Endothelial cell of umbilical vein (primary cell): ENCODE results near the gene AGFG1. TPM values are rescaled to one million over a fixed set of nuclear protein-coding genes. Genes with fewer than 3 reads are reported as not detected.

Experiments
- BruUV-seq: library from RNA; stranded (reverse); fragments of 400-500 nt; replicated peaks from 2 replicates; lab custom pipeline; 2021; lab: Mats Ljungman, UMichigan
- CTCF ChIA-PET: fragments of 300-600, 350-600 bp; sonication (Branson Sonifier 250); formaldehyde crosslinking; loops from one replicate; lab custom pipeline; 2021; ENCODE audit warnings: antibody characterized with exemption, inconsistent platforms; lab: Charles Lee
- POLR2A ChIA-PET: fragments of 300-600, 350-600 bp; sonication (Branson Sonifier 250); formaldehyde crosslinking; loops from one replicate; lab custom pipeline; 2021; ENCODE audit warnings: antibody characterized with exemption, inconsistent platforms; lab: Charles Lee
- DNase-seq: peaks from one replicate; pipeline ENCODE4 v3.0.0-alpha.2; 2011; ENCODE audit warnings: low read depth, low spot score
- FAIRE-seq: peaks from 2 replicates; lab custom pipeline; 2011; peaks lifted over from hg19 to GRCh38; lab: Jason Lieb, UNC
- H2AFZ ChIP-seq: 2 replicates; pipeline ENCODE4 v1.6.0; 2012; ENCODE audit warnings: low read depth, low read length, control low read depth, inconsistent platforms
- H3K27ac ChIP-seq: 2 replicates; pipeline ENCODE4 v1.5.1; 2011; ENCODE audit warnings: low read depth, mild to moderate bottlenecking, control low read depth, low read length, moderate library complexity; ENCODE audit not compliant: insufficient read depth
- H3K27me3 ChIP-seq, 2 experiments: 2 replicates each; pipeline versions ENCODE4 v1.6.0 to v1.6.1; 2011; ENCODE audit warnings: low read length in 2 of 2, mixed read lengths in 1 of 2; ENCODE audit not compliant: control insufficient read depth in 2 of 2, insufficient read depth in 2 of 2
- H3K36me3 ChIP-seq, 2 experiments: 2 replicates in 1 of 2; 3 replicates in 1 of 2; pipeline ENCODE4 v1.5.1; 2011; ENCODE audit warnings: low read length in 2 of 2, mild to moderate bottlenecking in 1 of 2, moderate library complexity in 1 of 2; ENCODE audit not compliant: control insufficient read depth in 2 of 2, insufficient read depth in 2 of 2; ENCODE audit errors: extremely low read depth in 1 of 2
- H3K4me1 ChIP-seq: 3 replicates; pipeline ENCODE4 v1.5.1; 2011; ENCODE audit warnings: mild to moderate bottlenecking, low read length; ENCODE audit not compliant: control insufficient read depth, insufficient read depth; ENCODE audit errors: extremely low read depth
- H3K4me2 ChIP-seq: 2 replicates; pipeline ENCODE4 v1.6.1; 2011; ENCODE audit warnings: low read length, control low read depth, mixed read lengths; ENCODE audit not compliant: insufficient read depth
- H3K4me3 ChIP-seq, 3 experiments: fragments of 200-600 bp in 1 of 3; sonication (generic), shearing (Covaris generic) in 1 of 3; replicated peaks in 1 of 3; 2 replicates each; pipeline ENCODE4 v1.5.1; 2011 to 2016; ENCODE audit warnings: control low read depth in 3 of 3, low read length in 3 of 3, mild to moderate bottlenecking in 2 of 3, inconsistent platforms in 1 of 3, low read depth in 1 of 3, moderate library complexity in 1 of 3; ENCODE audit not compliant: insufficient read depth in 1 of 3
- H3K79me2 ChIP-seq: 2 replicates; pipeline ENCODE4 v1.6.0; 2012; ENCODE audit warnings: low read length, inconsistent platforms; ENCODE audit not compliant: control insufficient read depth, insufficient read depth
- H3K9ac ChIP-seq: replicated peaks from 2 replicates; pipeline ENCODE3; 2011; ENCODE audit warnings: low read length, control low read depth; ENCODE audit not compliant: insufficient read depth; ENCODE audit errors: extremely low read depth
- H3K9me1 ChIP-seq: replicated peaks from 3 replicates; pipeline ENCODE4 v1.6.0; 2011; ENCODE audit warnings: mild to moderate bottlenecking, low read length; ENCODE audit not compliant: control insufficient read depth, insufficient read depth; ENCODE audit errors: extremely low read depth
- H3K9me3 ChIP-seq: replicated peaks from 2 replicates; pipeline ENCODE4 v1.5.1; 2012; ENCODE audit warnings: low read length, inconsistent platforms; ENCODE audit not compliant: control insufficient read depth, insufficient read depth
- H4K20me1 ChIP-seq: replicated peaks from 2 replicates; pipeline ENCODE3; 2011; ENCODE audit warnings: mild to moderate bottlenecking, low read length; ENCODE audit not compliant: control insufficient read depth, insufficient read depth; ENCODE audit errors: extremely low read depth
- CTCF ChIP-seq, 2 donors: IDR thresholded peaks; 1 replicate in 1 of 2; 2 replicates in 1 of 2; pipeline ENCODE4 v1.5.1; 2011; ENCODE audit warnings: low read length in 2 of 2, mild to moderate bottlenecking in 2 of 2, moderate library complexity in 2 of 2, control low read depth in 1 of 2, inconsistent platforms in 1 of 2, low read depth in 1 of 2; ENCODE audit not compliant: insufficient read depth in 1 of 2; ENCODE audit errors: extremely low read depth in 1 of 2
- EZH2 ChIP-seq: IDR thresholded peaks from 2 replicates; pipeline ENCODE4 v1.6.1; 2012; ENCODE audit warnings: borderline replicate concordance, low read depth, mild to moderate bottlenecking, moderate library complexity, low read length, inconsistent platforms; ENCODE audit not compliant: severe bottlenecking
- FOS ChIP-seq: IDR thresholded peaks from 2 replicates; pipeline ENCODE4 v1.6.1; 2011; ENCODE audit warnings: mild to moderate bottlenecking, low read length, moderate library complexity, borderline replicate concordance; ENCODE audit not compliant: insufficient read depth
- GATA2 ChIP-seq: IDR thresholded peaks from 2 replicates; pipeline ENCODE4 v1.7.0; 2011; ENCODE audit warnings: low read depth, mild to moderate bottlenecking, moderate library complexity, mixed read lengths, low read length; ENCODE audit not compliant: insufficient read length, insufficient read depth
- JUN ChIP-seq: IDR thresholded peaks from 2 replicates; pipeline ENCODE4 v1.6.1; 2011; ENCODE audit warnings: borderline replicate concordance, low read depth; ENCODE audit not compliant: insufficient read length, insufficient read depth
- MYC ChIP-seq: IDR thresholded peaks from one replicate; pipeline ENCODE4 v1.6.1; 2011; ENCODE audit warnings: mild to moderate bottlenecking, low read depth, low read length
- POLR2A ChIP-seq: IDR thresholded peaks from 2 replicates; pipeline ENCODE4 v1.6.1; 2012; ENCODE audit warnings: low read depth, mild to moderate bottlenecking, control low read depth, low read length
- POLR2AphosphoS5 ChIP-seq: IDR thresholded peaks from 2 replicates; pipeline ENCODE4 v1.6.1; 2012; ENCODE audit warnings: low read depth, mild to moderate bottlenecking, control low read depth, low read length, moderate library complexity; ENCODE audit not compliant: insufficient read depth
- dilution Hi-C: fragments of 300-500 bp; cut with MboI; formaldehyde crosslinking; loops from one replicate; pipeline ENCODE4 v1.15.0; 2019; ENCODE audit warnings: low sequenced_read_pairs; ENCODE audit not compliant: extremely low pct_ligation_motif_present
- intact Hi-C: fragments of 100-400 bp; cut with micrococcal nuclease; formaldehyde crosslinking; loops from one replicate; pipeline ENCODE4 v1.10.0; 2022
- polyA plus RNA-seq, 4 experiments: library from polyadenylated mRNA; depleted of rRNA in 3 of 4; stranded (reverse) in 3 of 4; unstranded in 1 of 4; fragments of >200 nt; gene quantifications; 2 replicates each; pipeline versions ENCODE4 v1.2.1 to v1.2.3, GENCODE V29; 2011 to 2012; ENCODE audit warnings: missing spikeins in 1 of 4
- total RNA-seq: library from RNA; stranded (reverse); gene quantifications from 2 replicates; pipeline ENCODE4 v1.2.3, GENCODE V29; 2021
- TF ChIP-seq, protein P1 (sequence below): IDR thresholded peaks from 2 replicates; pipeline ENCODE4 v1.6.1; 2011; ENCODE audit not compliant: insufficient read depth, insufficient read length

The AGFG1 gene
- total and polyA plus RNA-seq, 2 donors (not counting 3 experiments of a cell fraction or from before 2014, with no cell fraction given): 87.9 to 106 TPM

DNA sequence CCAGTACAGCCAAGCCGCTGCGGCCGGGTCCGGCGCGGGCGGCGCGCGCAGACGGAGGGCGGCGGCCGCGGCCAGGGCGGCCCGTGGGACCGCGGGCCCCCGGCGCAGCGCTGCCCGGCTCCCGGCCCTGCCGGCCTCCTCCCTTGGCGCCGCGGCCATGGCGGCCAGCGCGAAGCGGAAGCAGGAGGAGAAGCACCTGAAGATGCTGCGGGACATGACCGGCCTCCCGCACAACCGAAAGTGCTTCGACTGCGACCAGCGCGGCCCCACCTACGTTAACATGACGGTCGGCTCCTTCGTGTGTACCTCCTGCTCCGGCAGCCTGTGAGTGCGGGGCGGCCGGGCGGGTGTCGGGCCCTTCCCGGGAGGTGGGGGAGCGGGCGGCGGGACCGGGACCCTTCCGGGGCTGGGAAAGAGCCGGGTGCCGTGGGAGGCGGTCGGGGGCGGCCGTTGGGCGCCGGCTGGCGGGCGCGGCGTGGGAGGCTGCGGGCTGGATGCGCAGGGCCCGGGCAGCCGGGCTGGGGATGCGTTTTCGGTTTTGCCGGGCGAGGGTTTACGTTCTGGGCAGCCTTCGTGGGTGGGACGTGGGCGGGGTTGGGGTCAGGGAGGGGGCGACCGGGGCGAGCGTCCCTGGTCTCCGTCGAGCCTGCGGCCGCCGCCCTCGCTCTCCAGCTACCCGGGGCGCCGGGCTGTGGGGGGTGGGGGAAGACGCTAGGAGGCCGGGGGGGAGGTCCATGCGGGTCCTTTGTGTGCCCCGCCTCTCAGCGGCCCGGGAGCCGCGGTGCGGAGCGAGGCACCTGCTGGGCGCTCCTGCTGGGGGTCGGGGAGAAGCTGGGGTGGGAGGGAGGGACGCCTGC, 537 bp downstream of the AGFG1 start:
- POLR2A ChIA-PET: no interaction called here
- no TSS peak for BruUV-seq

More for the DNA sequence above, 537 bp downstream of the AGFG1 start:
- no peaks in the 10 kb centered on the region for H3K9me3 ChIP-seq
- H3K27ac ChIP-seq: peak overlapping the region; percentile 67
- intact Hi-C loops: loop anchor here (1.0 to 5.0 kb wide), 10 partner anchors 38 to 410 kb away; partner anchors contain the start of gene MFF
- DNase-seq (peak; percentile 41), FAIRE-seq (no peak)
- peaks cover 55% of the 10 kb centered on the region for H3K79me2 ChIP-seq
- peaks cover 16% of the 10 kb centered on the region for H4K20me1 ChIP-seq
- H3K9me1 ChIP-seq: no peaks in the 10 kb centered on the region
- no peaks in the 10 kb centered on the region for H3K36me3 ChIP-seq
- peak overlapping the region; percentile 76 to 100 (median 85) for H3K4me3 ChIP-seq
- H2AFZ ChIP-seq: peak overlapping the region; percentile 68
- H3K4me1 ChIP-seq: peaks cover 15% of the 10 kb centered on the region
- no peaks in the 10 kb centered on the region for H3K27me3 ChIP-seq
- peak overlapping the region; percentile 99 for H3K4me2 ChIP-seq
- no peak for TF ChIP-seq POLR2AphosphoS5
- TF ChIP-seq JUN: no peak
- TF ChIP-seq CTCF (IDR thresholded peaks at IDR 0.05; ENCODE audit: extremely low read depth in 1 of 2, insufficient read depth in 1 of 2, low read depth in 1 of 2, low read length in 2 of 2): no peak
- TF ChIP-seq, protein P1, sequence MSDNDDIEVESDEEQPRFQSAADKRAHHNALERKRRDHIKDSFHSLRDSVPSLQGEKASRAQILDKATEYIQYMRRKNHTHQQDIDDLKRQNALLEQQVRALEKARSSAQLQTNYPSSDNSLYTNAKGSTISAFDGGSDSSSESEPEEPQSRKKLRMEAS: no peak
- TF ChIP-seq FOS: no peak
- no peak for TF ChIP-seq POLR2A
- no peak for TF ChIP-seq GATA2
- no peak for TF ChIP-seq MYC
- TF ChIP-seq EZH2: no peak
- H3K9ac ChIP-seq: peak overlapping the region; percentile 79
- dilution Hi-C loops: no loop called here
- CTCF ChIA-PET: interaction anchor here (0.9 to 4.4 kb wide), 4 partner anchors 8 to 293 kb away, joined by 3 to 35 read pairs (median 4); no protein-coding TSS in a partner anchor
